ENCODE measurements around the gene PTPRS.

- TF ChIP-seq CTCF (IDR thresholded peaks at IDR 0.05; ENCODE audit: extremely low read depth in 1 of 2, insufficient read depth in 1 of 2, low read depth in 1 of 2, low read length in 2 of 2) (no peak), JUN (IDR thresholded peaks at IDR 0.05; ENCODE audit: borderline replicate concordance, insufficient read depth, insufficient read length, low read depth) (no peak), EZH2 (IDR thresholded peaks at IDR 0.05; ENCODE audit: borderline replicate concordance, low read depth, low read length, severe bottlenecking) (no peak), POLR2AphosphoS5 (IDR thresholded peaks at IDR 0.05; ENCODE audit: insufficient read depth, low read depth, low read length) (no peak)
Observed at GRCh38 chr19:5309438-5310204, 31.0 kb downstream of the PTPRS start.

Measured in endothelial cell of umbilical vein (primary cell).